Adrenal gland (tissue), 5 donors: ENCODE measurements around the gene ART3.

ENCODE experiments used
- POLR2A ChIP-seq, 2 donors: fragments of 450-650 bp; IDR thresholded peaks; one replicate each; pipeline ENCODE4 v1.6.1; 2017; ENCODE audit warnings: antibody characterized with exemption in 2 of 2, mild to moderate bottlenecking in 2 of 2, moderate library complexity in 1 of 2
- TF ChIP-seq, protein P1 (sequence below), 6 experiments: fragments of 450-650 bp in 4 of 6; fragments of 200-600 bp in 2 of 6; sonication (generic) in 1 of 6; IDR thresholded peaks; 1 replicate in 5 of 6; 2 replicates in 1 of 6; pipeline versions ENCODE4 v1.5.1 to v1.8.0; 2016 to 2021; ENCODE audit warnings: antibody characterized with exemption in 6 of 6, mild to moderate bottlenecking in 2 of 6, moderate library complexity in 1 of 6
- donor health status: DM: no; HTN: no; CAD: no.

DNA sequence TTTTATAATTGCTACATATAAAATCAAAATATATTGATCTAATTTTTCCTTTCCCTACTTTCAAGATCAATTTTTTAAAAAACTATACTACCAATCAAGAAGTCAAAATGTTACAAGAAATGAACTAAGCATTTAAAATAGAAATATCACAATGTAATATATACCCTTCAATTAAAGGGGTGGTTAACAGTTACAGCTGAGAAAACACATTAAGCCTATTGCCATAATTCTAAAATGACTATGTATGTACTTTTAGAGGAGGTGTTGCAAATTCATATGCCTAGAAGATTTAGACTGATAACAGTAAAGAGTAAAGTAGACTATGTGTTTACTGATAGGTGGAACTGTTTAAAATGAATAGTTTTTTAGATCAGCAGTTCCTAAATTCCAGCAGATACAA lies 70.0 kb downstream of the ART3 start:
- TF ChIP-seq, protein P1, sequence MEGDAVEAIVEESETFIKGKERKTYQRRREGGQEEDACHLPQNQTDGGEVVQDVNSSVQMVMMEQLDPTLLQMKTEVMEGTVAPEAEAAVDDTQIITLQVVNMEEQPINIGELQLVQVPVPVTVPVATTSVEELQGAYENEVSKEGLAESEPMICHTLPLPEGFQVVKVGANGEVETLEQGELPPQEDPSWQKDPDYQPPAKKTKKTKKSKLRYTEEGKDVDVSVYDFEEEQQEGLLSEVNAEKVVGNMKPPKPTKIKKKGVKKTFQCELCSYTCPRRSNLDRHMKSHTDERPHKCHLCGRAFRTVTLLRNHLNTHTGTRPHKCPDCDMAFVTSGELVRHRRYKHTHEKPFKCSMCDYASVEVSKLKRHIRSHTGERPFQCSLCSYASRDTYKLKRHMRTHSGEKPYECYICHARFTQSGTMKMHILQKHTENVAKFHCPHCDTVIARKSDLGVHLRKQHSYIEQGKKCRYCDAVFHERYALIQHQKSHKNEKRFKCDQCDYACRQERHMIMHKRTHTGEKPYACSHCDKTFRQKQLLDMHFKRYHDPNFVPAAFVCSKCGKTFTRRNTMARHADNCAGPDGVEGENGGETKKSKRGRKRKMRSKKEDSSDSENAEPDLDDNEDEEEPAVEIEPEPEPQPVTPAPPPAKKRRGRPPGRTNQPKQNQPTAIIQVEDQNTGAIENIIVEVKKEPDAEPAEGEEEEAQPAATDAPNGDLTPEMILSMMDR (IDR thresholded peaks at IDR 0.05): no peak
- no peak for TF ChIP-seq POLR2A (IDR thresholded peaks at IDR 0.05)
